PFSK-1 (cell line): ENCODE results near the gene SLITRK4.

Experiments used
- FOXP2 ChIP-seq: optimal IDR thresholded peaks from 2 replicates; pipeline ENCODE3; 2011; ENCODE audit warnings: borderline replicate concordance, control low read depth, inconsistent platforms; ENCODE audit not compliant: insufficient read depth; ENCODE audit errors: extremely low read length, extremely low read depth
- POLR2AphosphoS5 ChIP-seq: IDR thresholded peaks from 2 replicates; pipeline ENCODE4 v1.6.1; 2012; ENCODE audit warnings: low read depth, mild to moderate bottlenecking, control low read depth, low read length, moderate library complexity
- SIN3A ChIP-seq: IDR thresholded peaks from 2 replicates; pipeline ENCODE4 v1.6.1; 2012; ENCODE audit warnings: mild to moderate bottlenecking, low read length, moderate library complexity, borderline replicate concordance; ENCODE audit not compliant: insufficient read depth
- TAF1 ChIP-seq: IDR thresholded peaks from 2 replicates; pipeline ENCODE4 v1.6.1; 2012; ENCODE audit warnings: low read length, control low read depth, borderline replicate concordance; ENCODE audit not compliant: insufficient read depth
- TF ChIP-seq, protein P1 (sequence below), 2 experiments: IDR thresholded peaks; 2 replicates each; pipeline versions ENCODE4 v1.6.1 to v1.8.0; 2011 to 2012; ENCODE audit warnings: low read depth in 2 of 2, low read length in 2 of 2, control low read depth in 1 of 2, inconsistent platforms in 1 of 2, mild to moderate bottlenecking in 1 of 2, moderate library complexity in 1 of 2; ENCODE audit not compliant: insufficient read depth in 1 of 2

DNA sequence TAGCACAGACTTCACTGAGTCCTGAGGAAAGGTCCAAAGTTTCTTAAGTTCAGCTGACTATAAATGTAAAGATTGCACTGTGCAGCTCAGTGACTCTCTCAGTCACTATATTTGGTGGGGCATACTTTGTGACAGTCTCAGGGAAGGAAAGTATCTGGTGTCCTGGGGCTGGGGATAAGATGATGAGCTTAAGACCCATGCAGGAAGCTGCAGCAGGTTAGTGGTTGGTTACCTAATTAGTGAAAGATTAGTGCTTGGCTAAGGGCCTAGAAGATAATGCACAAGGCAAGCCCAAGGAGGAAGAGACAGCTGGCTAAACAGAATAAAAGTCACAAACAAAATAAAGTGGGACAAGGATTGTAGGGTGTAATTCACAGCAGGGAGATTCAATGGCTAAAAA, 25.4 kb upstream of the SLITRK4 start:
- TF ChIP-seq POLR2AphosphoS5 (no peak), FOXP2 (no peak), TAF1 (no peak), SIN3A (no peak)
- TF ChIP-seq, protein P1, sequence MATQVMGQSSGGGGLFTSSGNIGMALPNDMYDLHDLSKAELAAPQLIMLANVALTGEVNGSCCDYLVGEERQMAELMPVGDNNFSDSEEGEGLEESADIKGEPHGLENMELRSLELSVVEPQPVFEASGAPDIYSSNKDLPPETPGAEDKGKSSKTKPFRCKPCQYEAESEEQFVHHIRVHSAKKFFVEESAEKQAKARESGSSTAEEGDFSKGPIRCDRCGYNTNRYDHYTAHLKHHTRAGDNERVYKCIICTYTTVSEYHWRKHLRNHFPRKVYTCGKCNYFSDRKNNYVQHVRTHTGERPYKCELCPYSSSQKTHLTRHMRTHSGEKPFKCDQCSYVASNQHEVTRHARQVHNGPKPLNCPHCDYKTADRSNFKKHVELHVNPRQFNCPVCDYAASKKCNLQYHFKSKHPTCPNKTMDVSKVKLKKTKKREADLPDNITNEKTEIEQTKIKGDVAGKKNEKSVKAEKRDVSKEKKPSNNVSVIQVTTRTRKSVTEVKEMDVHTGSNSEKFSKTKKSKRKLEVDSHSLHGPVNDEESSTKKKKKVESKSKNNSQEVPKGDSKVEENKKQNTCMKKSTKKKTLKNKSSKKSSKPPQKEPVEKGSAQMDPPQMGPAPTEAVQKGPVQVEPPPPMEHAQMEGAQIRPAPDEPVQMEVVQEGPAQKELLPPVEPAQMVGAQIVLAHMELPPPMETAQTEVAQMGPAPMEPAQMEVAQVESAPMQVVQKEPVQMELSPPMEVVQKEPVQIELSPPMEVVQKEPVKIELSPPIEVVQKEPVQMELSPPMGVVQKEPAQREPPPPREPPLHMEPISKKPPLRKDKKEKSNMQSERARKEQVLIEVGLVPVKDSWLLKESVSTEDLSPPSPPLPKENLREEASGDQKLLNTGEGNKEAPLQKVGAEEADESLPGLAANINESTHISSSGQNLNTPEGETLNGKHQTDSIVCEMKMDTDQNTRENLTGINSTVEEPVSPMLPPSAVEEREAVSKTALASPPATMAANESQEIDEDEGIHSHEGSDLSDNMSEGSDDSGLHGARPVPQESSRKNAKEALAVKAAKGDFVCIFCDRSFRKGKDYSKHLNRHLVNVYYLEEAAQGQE (IDR thresholded peaks at IDR 0.05; ENCODE audit: insufficient read depth in 1 of 2, low read depth in 2 of 2, low read length in 2 of 2), result no peak
